ENCODE data around the gene IGF2BP2. TPM values are rescaled to one million over a fixed set of nuclear protein-coding genes. Genes with fewer than 3 reads are reported as not detected.
"Not testable (repeated sequence)": the region's sequence is repeated elsewhere in the genome, so short reads cannot be mapped to it uniquely, and the experiment has no call there.

IGF2BP2 gene
- polyA plus RNA-seq, 1 donor = 129 TPM

- DNase-seq = not testable (repeated sequence)
Measured at GRCh38 chr3:185838417-185838989, 13.7 kb upstream of the IGF2BP2 start.

GRCh38 chr3:185837414-185837813 is 12.6 kb upstream of the IGF2BP2 start:
- DNase-seq = no peak

- DNase-seq = no peak
Measured at GRCh38 chr3:185831990-185832389, 7.1 kb upstream of the IGF2BP2 start.

DNA sequence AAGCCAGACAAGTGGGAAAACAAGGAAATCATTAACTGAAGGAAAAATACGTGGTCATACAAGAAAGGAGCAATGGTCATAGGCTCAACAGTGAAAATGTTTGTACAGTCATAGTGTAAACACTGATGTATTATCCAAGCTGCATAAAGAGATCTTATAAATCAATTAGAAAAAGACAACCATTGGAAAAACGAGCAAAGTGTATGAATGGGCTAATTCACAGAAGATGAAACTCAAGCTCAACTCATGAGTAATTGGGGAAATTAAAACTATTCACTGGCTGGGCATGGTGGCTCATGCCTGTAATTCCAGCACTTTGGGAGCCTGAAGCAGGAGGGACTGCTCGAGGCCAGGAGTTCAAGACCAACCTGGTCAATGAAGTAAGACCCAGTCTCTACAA is 6.4 kb upstream of the IGF2BP2 start:
- DNase-seq = no peak

- DNase-seq = no peak
Measured at GRCh38 chr3:185830018-185830797, 5.4 kb upstream of the IGF2BP2 start.

DNA sequence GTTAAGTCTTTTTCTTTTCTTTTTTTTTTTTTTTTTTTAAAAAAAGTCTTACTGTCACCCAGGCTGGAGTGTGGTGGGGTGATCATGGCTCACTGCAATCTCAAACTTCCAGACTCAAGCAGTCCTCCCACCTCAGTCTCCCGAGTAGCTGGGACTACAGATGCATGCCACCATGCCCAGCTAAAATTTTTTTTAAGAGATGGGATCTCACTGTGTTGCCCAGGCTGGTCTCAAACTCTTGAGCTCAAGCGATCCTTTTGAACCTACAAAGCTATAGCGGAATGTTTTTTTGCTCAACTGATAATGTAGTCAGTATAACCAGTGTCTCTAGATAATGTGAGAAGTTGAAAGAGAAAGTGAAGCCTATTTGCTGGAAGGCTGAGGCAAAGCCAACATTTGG is 3.9 kb upstream of the IGF2BP2 start:
- no peak for DNase-seq

DNA sequence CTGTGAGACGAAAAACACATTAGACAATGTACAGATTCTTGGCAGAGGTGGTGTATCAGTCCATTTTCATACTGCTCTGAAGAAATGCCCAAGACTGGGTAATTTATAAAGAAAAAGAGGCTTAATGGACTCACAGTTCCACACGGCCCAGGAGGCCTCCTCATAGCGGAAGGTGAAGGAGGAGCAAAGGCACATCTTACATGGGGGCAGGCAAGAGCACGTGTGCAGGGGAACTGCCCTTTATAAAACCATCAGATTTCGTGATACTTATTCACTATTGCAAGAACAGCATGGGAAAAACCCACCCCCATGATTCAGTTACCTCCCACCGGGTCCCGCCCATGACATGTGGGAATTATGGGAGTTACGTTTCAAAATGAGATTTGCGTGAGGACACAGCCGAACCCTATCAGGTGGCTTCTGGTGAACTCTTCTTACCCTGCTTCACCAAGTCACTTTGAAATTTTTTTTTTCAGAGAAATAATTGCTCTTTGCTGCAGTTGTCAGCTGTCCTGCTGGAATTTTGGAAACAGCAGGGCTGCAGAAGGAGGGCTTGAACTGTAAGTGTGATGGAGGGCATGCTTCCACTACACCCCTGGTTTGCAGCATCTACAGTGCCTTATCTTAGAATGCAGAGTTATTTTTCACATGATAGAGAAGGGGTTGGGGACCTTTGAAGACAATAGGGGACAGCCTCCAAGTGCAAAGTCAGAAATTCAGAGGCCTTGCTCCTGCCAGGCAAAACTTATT is 2.9 kb upstream of the IGF2BP2 start:
- DNase-seq = no peak

GRCh38 chr3:185825639-185826481 is 1.0 kb upstream of the IGF2BP2 start:
- DNase-seq = peak; percentile 53

- DNase-seq = no peak
Measured at GRCh38 chr3:185824051-185825005, 514 bp downstream of the IGF2BP2 start.

GRCh38 chr3:185823078-185824044 is 1.5 kb downstream of the IGF2BP2 start:
- DNase-seq = peak; percentile 70

- DNase-seq = no peak
Measured at GRCh38 chr3:185822221-185823000, 2.4 kb downstream of the IGF2BP2 start.

DNA sequence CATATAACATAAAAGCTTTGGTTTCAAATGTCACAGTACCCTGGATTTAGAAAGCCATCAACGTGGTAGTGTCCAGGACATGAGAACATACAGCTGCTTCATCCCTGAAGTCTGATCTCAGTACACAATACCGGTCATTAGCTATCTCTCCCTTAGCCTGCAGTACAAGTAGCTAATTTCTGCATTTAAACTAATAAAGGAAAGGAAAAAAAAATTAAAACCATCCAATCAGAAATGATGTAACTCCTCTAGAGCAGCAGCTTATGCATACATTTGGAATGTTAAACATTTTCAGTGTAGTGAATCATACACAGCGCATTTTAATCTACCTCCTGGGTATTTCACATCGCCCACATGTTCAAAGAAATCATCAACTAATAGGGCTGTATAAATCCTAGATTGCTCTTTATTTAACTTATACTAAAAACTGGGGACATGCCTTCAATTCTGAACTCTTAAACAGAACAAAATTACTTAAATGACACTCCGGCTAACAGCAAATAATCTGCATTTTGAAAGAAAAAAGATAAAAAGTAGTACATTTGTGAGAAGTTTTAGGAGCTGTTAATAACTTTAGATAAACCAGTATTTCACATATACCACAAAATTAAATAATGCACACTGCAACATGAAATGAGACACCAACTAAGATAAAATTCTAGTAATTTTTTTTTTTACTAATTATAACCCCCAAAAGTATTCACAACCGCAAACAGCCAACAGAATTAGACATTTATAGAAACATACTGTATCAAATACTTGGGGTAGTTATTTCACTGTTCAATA is 3.7 kb downstream of the IGF2BP2 start:
- DNase-seq = no peak

DNA sequence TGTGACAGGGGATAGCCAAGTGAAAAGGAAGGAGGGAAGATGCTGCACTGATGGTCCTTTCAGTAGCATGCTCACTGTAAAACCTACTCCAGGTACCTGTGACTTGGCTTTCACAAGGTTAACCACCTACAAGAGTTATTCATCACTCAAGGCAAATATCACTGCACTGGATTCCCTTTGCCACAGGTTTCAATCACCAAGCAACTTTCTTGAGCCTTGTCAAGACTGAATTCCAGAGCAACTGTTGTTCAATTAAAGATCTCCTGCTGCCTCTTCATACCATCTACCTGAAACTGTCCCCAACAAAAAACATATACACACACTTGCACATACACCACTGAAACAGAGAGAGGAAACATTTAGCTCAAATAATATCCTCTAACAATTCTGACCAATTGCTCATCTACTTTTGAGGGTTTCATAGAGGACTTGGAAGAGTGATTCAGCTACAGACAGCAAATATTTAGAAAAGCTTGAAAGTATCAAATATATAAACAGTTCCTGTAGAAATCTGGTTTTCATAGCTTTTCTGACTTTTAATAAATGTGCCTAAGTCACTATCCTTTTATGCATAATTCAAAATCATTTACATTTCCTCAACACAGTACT is 6.5 kb downstream of the IGF2BP2 start:
- DNase-seq = no peak

DNA sequence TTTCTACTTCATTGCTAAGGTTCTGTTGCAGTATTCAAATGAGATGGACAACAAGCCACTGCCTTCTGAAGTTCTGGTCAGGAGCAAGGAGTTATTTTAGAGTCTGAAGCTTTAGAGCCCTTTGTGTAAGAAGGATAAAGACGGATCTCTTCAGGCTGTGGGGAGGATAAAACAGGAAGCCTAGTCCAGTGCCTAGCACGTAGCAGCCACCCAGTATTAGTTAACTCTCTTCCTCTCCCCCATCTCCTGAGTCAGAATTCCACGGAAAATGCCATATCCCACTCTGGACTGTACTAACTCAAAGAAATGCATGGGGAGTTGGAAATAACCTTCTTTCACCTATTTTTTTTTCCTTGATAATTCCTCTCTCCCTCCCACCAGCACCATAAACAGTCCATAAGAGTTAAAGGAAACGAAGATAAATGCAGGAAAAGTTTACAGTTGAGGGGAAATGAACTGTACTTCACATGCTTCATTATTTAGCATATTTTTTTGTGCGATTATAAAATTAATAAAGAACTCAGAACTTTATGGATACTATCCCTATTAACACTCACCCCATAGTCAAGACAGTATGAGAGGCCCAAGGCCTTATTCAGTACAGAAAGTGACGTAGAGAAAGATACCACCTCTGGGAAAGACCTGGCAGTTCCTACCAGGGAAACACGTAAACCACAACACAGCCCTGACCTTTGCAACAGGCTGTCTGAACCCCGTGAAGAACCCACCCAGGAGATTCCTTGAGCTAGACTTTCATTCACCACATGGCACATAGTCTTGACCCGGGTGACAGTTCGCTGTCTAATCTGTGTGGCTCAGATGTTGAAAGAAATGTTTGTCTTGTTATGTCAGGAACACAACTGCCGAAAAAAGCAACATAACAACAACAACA is 9.2 kb downstream of the IGF2BP2 start:
- DNase-seq = no peak

GRCh38 chr3:185813691-185814215 is 11.1 kb downstream of the IGF2BP2 start:
- no peak for DNase-seq

GRCh38 chr3:185813205-185813604 is 11.6 kb downstream of the IGF2BP2 start:
- DNase-seq = no peak
